ENCODE data around the gene RAD9A.
A peak's percentile ranks its signal among the peaks of the same experiment; 100 is the strongest.

Gene RAD9A

DNA sequence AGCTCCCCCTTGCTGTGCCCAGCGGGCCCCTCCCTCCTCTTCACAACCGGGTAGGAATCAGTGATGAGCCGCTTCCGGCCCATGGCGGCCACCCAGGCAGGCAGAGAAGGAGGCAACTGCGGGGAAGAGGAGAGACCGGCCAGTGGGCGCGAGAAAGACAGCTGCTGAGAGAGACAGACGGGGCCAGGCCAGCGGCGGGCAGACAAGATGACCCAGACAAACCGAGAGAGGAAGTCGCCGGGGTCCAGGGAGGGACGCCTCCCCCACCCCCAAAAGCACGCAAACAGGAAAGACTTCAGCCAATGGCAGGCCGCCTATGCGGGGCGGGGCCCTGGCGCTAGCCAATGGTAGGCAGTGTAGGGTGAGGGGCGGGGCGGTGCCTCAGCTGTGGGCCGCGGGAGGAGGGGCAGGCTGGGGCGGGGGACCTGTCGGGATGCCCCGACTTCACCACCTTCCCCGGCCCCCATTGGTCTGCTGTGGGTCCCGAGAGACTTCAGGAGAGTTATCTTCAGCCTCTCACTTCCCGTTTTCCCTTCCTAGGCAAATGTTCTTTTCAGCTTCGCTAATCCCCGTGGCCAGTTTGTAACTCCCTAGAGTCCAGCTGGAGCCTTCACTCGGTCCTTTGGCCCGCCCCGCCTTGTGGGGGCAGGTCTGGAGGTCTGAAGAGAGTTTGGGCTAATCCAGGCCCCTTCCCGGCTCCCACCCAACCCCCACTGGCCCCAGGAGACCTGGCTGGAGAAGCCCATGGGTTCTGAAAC is 38.3 kb upstream of the RAD9A start, which contains the start of gene POLD4:
Gene POLD4, minus strand, starts transcription at position 230 of the 758 bp plus-strand sequence. Its CDS starts 147 bp downstream, at position 83.
- H3K27me3 Mint-ChIP-seq, result no peaks in the 10 kb centered on the region
- peak; percentile 89 to 90 for DNase-seq (ENCODE audit: low spot score in 2 of 2)
- no peaks in the 10 kb centered on the region for H3K9me3 Mint-ChIP-seq
- H3K36me3 Mint-ChIP-seq (ENCODE audit: insufficient read depth), result peaks cover 7% of the 10 kb centered on the region
- peaks cover 58% of the 10 kb centered on the region for H3K4me1 Mint-ChIP-seq
- H3K4me3 Mint-ChIP-seq, result peak within 1 kb of the TSS; percentile 89
- peak; percentile 89 for ATAC-seq (replicated peaks; ENCODE audit: extremely low read depth, poor library complexity, severe bottlenecking)
- peak within 1 kb of the TSS; percentile 98 for H3K27ac Mint-ChIP-seq (ENCODE audit: low read depth)

GRCh38 chr11:67354075-67355022 is 37.4 kb upstream of the RAD9A start:
- Mint-ChIP-seq H3K36me3 (ENCODE audit: insufficient read depth) (peaks cover 7% of the 10 kb centered on the region), H3K27me3 (no peaks in the 10 kb centered on the region), H3K4me1 (peaks cover 54% of the 10 kb centered on the region), H3K4me3 (peak overlapping the region; percentile 89), H3K9me3 (no peaks in the 10 kb centered on the region), H3K27ac (ENCODE audit: low read depth) (peak overlapping the region; percentile 98)
- DNase-seq (ENCODE audit: low spot score in 2 of 2) (no peak), ATAC-seq (replicated peaks; ENCODE audit: extremely low read depth, poor library complexity, severe bottlenecking) (no peak)

DNA sequence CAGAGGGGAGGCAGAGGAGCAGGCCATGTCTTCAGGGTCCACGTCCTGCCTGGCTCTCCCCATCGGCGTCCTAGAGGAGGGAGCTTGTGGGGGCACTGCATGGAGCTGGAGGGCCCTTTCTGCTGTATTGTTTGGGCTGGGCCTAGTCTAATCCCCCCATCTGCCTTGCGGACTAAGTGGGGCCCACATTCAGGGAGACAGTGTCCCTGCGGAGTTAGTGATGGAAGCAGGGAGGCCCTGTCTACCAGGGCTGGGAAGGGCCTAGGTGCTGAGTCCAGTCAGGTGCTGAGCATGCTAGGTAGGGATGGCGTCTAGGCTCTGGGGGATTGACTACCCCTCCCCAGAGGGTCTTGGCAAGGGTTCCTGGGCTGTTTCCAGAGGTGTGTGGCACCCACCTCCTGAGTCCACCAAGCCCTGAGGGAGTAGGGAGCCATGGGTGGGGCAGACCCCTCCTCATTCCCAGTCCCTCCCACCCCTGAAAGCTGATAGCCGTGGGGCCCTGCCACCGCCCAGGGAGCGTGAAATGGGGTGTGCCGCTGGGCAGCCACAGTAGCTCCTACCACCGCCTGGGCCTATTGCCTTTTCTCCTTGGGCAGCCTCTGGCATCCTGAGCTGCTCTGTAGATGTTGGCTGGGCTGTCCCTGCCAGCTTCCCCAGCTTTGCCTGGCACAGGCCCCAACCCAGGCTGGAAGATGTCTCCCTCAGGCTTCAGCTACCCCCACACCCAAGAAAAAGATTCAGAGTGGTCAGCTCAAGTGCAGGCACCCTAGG is 36.6 kb upstream of the RAD9A start:
- Mint-ChIP-seq H3K4me3 (no peak overlapping the region), H3K27me3 (no peaks in the 10 kb centered on the region), H3K36me3 (ENCODE audit: insufficient read depth) (peaks cover 7% of the 10 kb centered on the region), H3K4me1 (peaks cover 47% of the 10 kb centered on the region), H3K27ac (ENCODE audit: low read depth) (no peak overlapping the region), H3K9me3 (no peaks in the 10 kb centered on the region)
- no peak for DNase-seq (ENCODE audit: low spot score in 2 of 2)
- ATAC-seq (replicated peaks; ENCODE audit: extremely low read depth, poor library complexity, severe bottlenecking), result no peak

- Mint-ChIP-seq H3K4me3 (no peak overlapping the region), H3K27me3 (no peaks in the 10 kb centered on the region), H3K27ac (ENCODE audit: low read depth) (no peak overlapping the region), H3K4me1 (peaks cover 47% of the 10 kb centered on the region), H3K9me3 (no peaks in the 10 kb centered on the region), H3K36me3 (ENCODE audit: insufficient read depth) (peaks cover 7% of the 10 kb centered on the region)
- DNase-seq (ENCODE audit: low spot score in 2 of 2) (no peak), ATAC-seq (replicated peaks; ENCODE audit: extremely low read depth, poor library complexity, severe bottlenecking) (no peak)
Observed at GRCh38 chr11:67355794-67356386, 35.9 kb upstream of the RAD9A start.

DNA sequence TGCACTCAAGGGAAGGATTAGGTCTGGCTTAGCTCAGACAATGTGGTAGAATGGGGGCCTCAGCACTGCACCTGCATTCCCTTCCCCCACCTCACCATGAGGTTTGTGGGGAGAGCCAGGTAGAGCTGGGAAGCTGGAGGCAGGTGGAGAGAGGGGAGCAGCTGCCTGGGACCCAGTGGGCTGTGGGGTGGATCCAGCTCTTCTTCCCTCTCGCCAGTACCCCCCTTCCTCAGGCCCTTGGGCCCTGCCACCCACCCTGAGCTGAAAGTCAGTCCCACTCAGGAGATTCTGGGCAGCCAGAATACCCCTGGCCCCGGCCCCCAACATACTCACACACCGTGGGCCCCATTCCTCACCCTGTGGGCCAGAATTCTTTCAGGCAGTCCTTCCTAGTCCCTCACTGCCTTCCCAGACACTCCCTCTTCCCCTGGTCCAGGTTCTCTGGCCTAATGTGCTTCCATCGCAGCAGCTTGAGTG is 35.4 kb upstream of the RAD9A start:
- peaks cover 45% of the 10 kb centered on the region for H3K4me1 Mint-ChIP-seq
- DNase-seq (ENCODE audit: low spot score in 2 of 2) (no peak), ATAC-seq (replicated peaks; ENCODE audit: extremely low read depth, poor library complexity, severe bottlenecking) (no peak)
- no peaks in the 10 kb centered on the region for H3K27me3 Mint-ChIP-seq
- H3K9me3 Mint-ChIP-seq, result no peaks in the 10 kb centered on the region
- peaks cover 7% of the 10 kb centered on the region for H3K36me3 Mint-ChIP-seq (ENCODE audit: insufficient read depth)
- peak overlapping the region; percentile 56 for H3K27ac Mint-ChIP-seq (ENCODE audit: low read depth)
- no peak overlapping the region for H3K4me3 Mint-ChIP-seq

DNA sequence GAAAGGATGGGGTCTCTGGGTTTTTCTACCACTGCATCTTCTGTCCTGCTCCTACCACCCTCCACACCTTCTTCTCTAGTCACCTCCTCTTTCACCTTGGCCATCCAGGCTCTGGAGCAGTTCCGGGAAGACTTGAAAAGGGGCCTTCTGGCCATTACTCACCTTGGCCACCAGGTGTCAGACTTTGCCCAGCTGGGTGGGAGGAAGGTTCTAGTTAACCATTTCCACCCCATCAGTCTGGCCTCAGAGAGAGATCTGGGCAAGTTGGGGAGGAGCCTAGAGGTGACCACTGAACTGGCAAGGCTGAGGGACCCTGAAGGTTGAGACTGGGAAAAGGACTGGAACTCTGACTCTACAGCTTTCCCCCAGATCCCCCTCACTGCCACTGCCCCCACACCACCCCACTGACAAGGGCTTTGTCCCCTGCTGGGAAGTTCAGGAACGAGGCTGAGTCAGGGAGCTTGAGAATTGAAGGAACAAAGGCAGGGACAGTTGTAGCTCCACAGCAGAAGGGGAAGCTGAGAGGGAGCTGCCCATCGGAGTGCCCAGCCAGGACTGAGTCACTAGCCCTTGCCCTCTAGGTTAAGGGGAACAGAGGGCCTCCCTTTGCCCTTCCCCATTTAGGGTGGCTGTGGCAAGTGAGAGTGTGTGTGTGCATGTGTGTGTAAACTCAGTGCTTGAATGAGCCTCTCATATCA is 34.8 kb upstream of the RAD9A start:
- H3K36me3 Mint-ChIP-seq (ENCODE audit: insufficient read depth), result peaks cover 7% of the 10 kb centered on the region
- no peak overlapping the region for H3K4me3 Mint-ChIP-seq
- peak overlapping the region; percentile 56 for H3K27ac Mint-ChIP-seq (ENCODE audit: low read depth)
- no peak for ATAC-seq (replicated peaks; ENCODE audit: extremely low read depth, poor library complexity, severe bottlenecking)
- peaks cover 47% of the 10 kb centered on the region for H3K4me1 Mint-ChIP-seq
- H3K27me3 Mint-ChIP-seq, result no peaks in the 10 kb centered on the region
- no peaks in the 10 kb centered on the region for H3K9me3 Mint-ChIP-seq
- DNase-seq (ENCODE audit: low spot score in 2 of 2), result peak; percentile 59 to 62

DNA sequence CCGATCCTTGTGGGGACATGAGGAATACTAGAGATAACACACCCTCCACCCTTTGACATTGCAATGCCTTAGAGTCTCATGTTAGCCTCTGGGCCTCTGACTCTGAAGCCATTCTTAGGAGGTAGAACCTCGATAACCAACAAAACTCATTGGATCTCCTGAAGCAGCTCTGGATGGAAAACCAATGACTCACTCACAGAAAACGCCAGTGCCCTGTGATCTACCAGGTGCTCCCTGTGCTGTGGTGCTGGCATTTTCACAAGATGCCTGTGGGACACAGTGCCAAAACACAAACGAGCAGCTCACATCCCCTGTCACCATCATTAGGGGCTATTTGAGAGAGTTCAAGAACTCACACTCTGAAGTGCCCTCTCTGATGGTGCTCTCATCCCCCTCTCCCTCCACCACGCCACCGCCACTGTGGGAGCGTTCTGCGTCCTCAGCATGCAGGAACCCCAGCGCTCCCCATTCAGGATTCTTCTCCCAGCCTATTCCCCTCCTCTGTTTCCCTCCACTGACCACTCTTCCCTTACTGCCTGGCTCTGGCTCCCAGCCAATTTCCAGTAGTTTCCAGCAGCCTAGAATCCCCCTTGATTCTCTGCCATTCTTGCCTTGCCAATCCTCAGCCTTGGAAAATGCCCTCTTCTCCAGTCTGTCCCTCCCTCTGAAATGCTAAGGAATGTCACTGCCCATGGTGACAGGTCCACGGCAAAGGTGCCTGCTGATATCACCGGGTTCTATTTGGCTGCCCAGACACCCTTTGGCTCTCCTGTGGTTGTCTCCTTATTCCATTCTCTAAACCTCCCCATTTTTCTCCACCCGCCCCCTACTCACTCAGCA is 33.7 kb upstream of the RAD9A start:
- Mint-ChIP-seq H3K27ac (ENCODE audit: low read depth) (no peak overlapping the region), H3K4me1 (peaks cover 51% of the 10 kb centered on the region), H3K4me3 (no peak overlapping the region), H3K9me3 (no peaks in the 10 kb centered on the region), H3K27me3 (no peaks in the 10 kb centered on the region), H3K36me3 (ENCODE audit: insufficient read depth) (peaks cover 6% of the 10 kb centered on the region)
- DNase-seq (ENCODE audit: low spot score in 2 of 2) (no peak), ATAC-seq (replicated peaks; ENCODE audit: extremely low read depth, poor library complexity, severe bottlenecking) (no peak)

GRCh38 chr11:67364169-67364568 is 27.6 kb upstream of the RAD9A start:
- Mint-ChIP-seq H3K27ac (ENCODE audit: low read depth) (peak overlapping the region; percentile 93), H3K9me3 (no peaks in the 10 kb centered on the region), H3K36me3 (ENCODE audit: insufficient read depth) (peaks cover 15% of the 10 kb centered on the region), H3K4me1 (peaks cover 72% of the 10 kb centered on the region), H3K27me3 (no peaks in the 10 kb centered on the region), H3K4me3 (peak overlapping the region; percentile 59)
- no peak for ATAC-seq (replicated peaks; ENCODE audit: extremely low read depth, poor library complexity, severe bottlenecking)
- DNase-seq (ENCODE audit: low spot score in 2 of 2), result no peak

GRCh38 chr11:67364783-67365722 is 26.7 kb upstream of the RAD9A start:
- H3K27ac Mint-ChIP-seq (ENCODE audit: low read depth), result peak overlapping the region; percentile 93

GRCh38 chr11:67365736-67366444 is 25.9 kb upstream of the RAD9A start:
- Mint-ChIP-seq H3K4me3 (peak overlapping the region; percentile 26), H3K27ac (ENCODE audit: low read depth) (peak overlapping the region; percentile 92)
- DNase-seq (ENCODE audit: low spot score in 2 of 2), result no peak

More at GRCh38 chr11:67364783-67365722, 26.7 kb upstream of the RAD9A start:
- ATAC-seq (replicated peaks; ENCODE audit: extremely low read depth, poor library complexity, severe bottlenecking) (peak; percentile 37), DNase-seq (ENCODE audit: low spot score in 2 of 2) (no peak)
- H3K27me3 Mint-ChIP-seq, result no peaks in the 10 kb centered on the region
- no peaks in the 10 kb centered on the region for H3K9me3 Mint-ChIP-seq
- peaks cover 15% of the 10 kb centered on the region for H3K36me3 Mint-ChIP-seq (ENCODE audit: insufficient read depth)
- peak overlapping the region; percentile 59 for H3K4me3 Mint-ChIP-seq
- peaks cover 80% of the 10 kb centered on the region for H3K4me1 Mint-ChIP-seq

More at GRCh38 chr11:67365736-67366444, 25.9 kb upstream of the RAD9A start:
- H3K27me3 Mint-ChIP-seq, result no peaks in the 10 kb centered on the region
- peaks cover 87% of the 10 kb centered on the region for H3K4me1 Mint-ChIP-seq
- ATAC-seq (replicated peaks; ENCODE audit: extremely low read depth, poor library complexity, severe bottlenecking), result no peak
- no peaks in the 10 kb centered on the region for H3K9me3 Mint-ChIP-seq
- peaks cover 15% of the 10 kb centered on the region for H3K36me3 Mint-ChIP-seq (ENCODE audit: insufficient read depth)
